Hepatocyte (in vitro differentiated cells): ENCODE results near the gene RANGRF. TPM values are rescaled to one million over a fixed set of nuclear protein-coding genes. Genes with fewer than 3 reads are reported as not detected.

Source experiments
- DNase-seq: peaks from one replicate; pipeline ENCODE4 v3.0.0-alpha.2; 2016; ENCODE audit warnings: low spot score
- H2AFZ ChIP-seq: fragments of 200-600 bp; sonication (generic); 2 replicates; pipeline ENCODE4 v1.6.0; 2016; ENCODE audit warnings: antibody characterized with exemption, mild to moderate bottlenecking
- H3K27ac ChIP-seq: fragments of 200-600 bp; sonication (generic); 2 replicates; pipeline ENCODE4 v1.5.1; 2016; ENCODE audit warnings: mild to moderate bottlenecking
- H3K27me3 ChIP-seq: fragments of 200-600 bp; sonication (generic); 2 replicates; pipeline ENCODE4 v1.6.1; 2016
- H3K36me3 ChIP-seq: fragments of 200-600 bp; sonication (generic); replicated peaks from 2 replicates; pipeline ENCODE4 v1.5.1; 2016; ENCODE audit warnings: low read depth; ENCODE audit not compliant: insufficient read depth
- H3K4me1 ChIP-seq: fragments of 200-600 bp; sonication (generic); 2 replicates; pipeline ENCODE4 v1.5.1; 2016; ENCODE audit warnings: mild to moderate bottlenecking, moderate library complexity; ENCODE audit not compliant: insufficient read depth
- H3K4me2 ChIP-seq: fragments of 200-600 bp; sonication (generic); 2 replicates; pipeline ENCODE4 v1.6.0; 2016
- H3K4me3 ChIP-seq: fragments of 200-600 bp; sonication (generic); 2 replicates; pipeline ENCODE4 v1.5.1; 2016; ENCODE audit warnings: mild to moderate bottlenecking
- H3K79me2 ChIP-seq: fragments of 200-600 bp; sonication (generic); 2 replicates; pipeline ENCODE4 v1.6.0; 2017; ENCODE audit warnings: mild to moderate bottlenecking
- H3K9me2 ChIP-seq: fragments of 200-600 bp; sonication (generic); replicated peaks from 2 replicates; pipeline ENCODE4 v1.6.0; 2017; ENCODE audit warnings: mild to moderate bottlenecking; ENCODE audit not compliant: insufficient read depth
- H3K9me3 ChIP-seq: fragments of 200-600 bp; sonication (generic); 2 replicates; pipeline ENCODE4 v1.5.1; 2016; ENCODE audit warnings: low read depth, mild to moderate bottlenecking
- H4K20me1 ChIP-seq: fragments of 200-600 bp; sonication (generic); 2 replicates; pipeline ENCODE4 v1.6.0; 2016; ENCODE audit warnings: mild to moderate bottlenecking; ENCODE audit not compliant: insufficient read depth, poor library complexity, severe bottlenecking
- CTCF ChIP-seq: fragments of 200-600 bp; sonication (generic); IDR thresholded peaks from 2 replicates; pipeline ENCODE4 v1.5.1; 2016; ENCODE audit warnings: antibody characterized with exemption, mild to moderate bottlenecking; ENCODE audit not compliant: poor library complexity
- EZH2 ChIP-seq: fragments of 200-600 bp; sonication (generic); IDR thresholded peaks from 2 replicates; pipeline ENCODE4 v1.6.1; 2016; ENCODE audit warnings: antibody characterized with exemption, mild to moderate bottlenecking, borderline replicate concordance
- EZH2phosphoT487 ChIP-seq: fragments of 200-600 bp; sonication (generic); IDR thresholded peaks from one replicate; pipeline ENCODE4 v1.6.1; 2018; ENCODE audit warnings: antibody characterized with exemption, mild to moderate bottlenecking, low read depth, moderate library complexity; ENCODE audit not compliant: unreplicated experiment, severe bottlenecking
- WGBS: methylation state at CpG from one replicate; pipeline ENCODE4 v1.1.6; 2016; ENCODE audit warnings: low lambda C conversion rate; ENCODE audit errors: missing lambda C conversion rate; 5-methylcytosine and 5-hydroxymethylcytosine counted together
- polyA plus RNA-seq: library from polyadenylated mRNA; unstranded; fragments of >200 nt; fragmentation: Nextera tagmentation; extraction: Ambion mirVana; gene quantifications from 2 replicates; pipeline ENCODE4 v1.2.1, GENCODE V29; 2016
- total RNA-seq: library from RNA; depleted of rRNA; stranded (reverse); fragments of >200 nt; gene quantifications from 2 replicates; pipeline ENCODE4 v1.2.3, GENCODE V29; 2014

Gene RANGRF
- total and polyA plus RNA-seq, 2 experiments from 2014 or later, result 7.9 to 41.9 TPM

GRCh38 chr17:8300627-8301242 lies 12.3 kb downstream of the RANGRF start:
- Histone ChIP-seq H4K20me1 (no peaks in the 10 kb centered on the region), H3K9me2 (no peaks in the 10 kb centered on the region), H3K27ac (no peak overlapping the region), H3K4me2 (no peak overlapping the region), H3K79me2 (no peaks in the 10 kb centered on the region), H3K4me1 (no peaks in the 10 kb centered on the region), H3K4me3 (no peak overlapping the region), H3K36me3 (no peaks in the 10 kb centered on the region), H3K9me3 (no peaks in the 10 kb centered on the region), H2AFZ (no peak overlapping the region), H3K27me3 (no peaks in the 10 kb centered on the region)
- TF ChIP-seq CTCF (peak; percentile 84), EZH2phosphoT487 (no peak)
- WGBS, result 11% methylated on average over 8 of the region's 8 CpGs
- DNase-seq, result peak; percentile 82

- DNase-seq, result no peak
- Histone ChIP-seq H2AFZ (no peak overlapping the region), H3K4me2 (no peak overlapping the region), H3K9me3 (no peaks in the 10 kb centered on the region), H4K20me1 (no peaks in the 10 kb centered on the region), H3K36me3 (no peaks in the 10 kb centered on the region), H3K79me2 (no peaks in the 10 kb centered on the region), H3K4me3 (no peak overlapping the region), H3K27ac (no peak overlapping the region), H3K4me1 (peaks cover 11% of the 10 kb centered on the region), H3K9me2 (no peaks in the 10 kb centered on the region), H3K27me3 (peaks cover 29% of the 10 kb centered on the region)
- WGBS, result 75% methylated on average over 8 of the region's 10 CpGs
- TF ChIP-seq EZH2phosphoT487 (no peak), EZH2 (no peak), CTCF (no peak)
These were observed 22.2 kb downstream of the RANGRF start for GRCh38 chr17:8310601-8311123.

DNA sequence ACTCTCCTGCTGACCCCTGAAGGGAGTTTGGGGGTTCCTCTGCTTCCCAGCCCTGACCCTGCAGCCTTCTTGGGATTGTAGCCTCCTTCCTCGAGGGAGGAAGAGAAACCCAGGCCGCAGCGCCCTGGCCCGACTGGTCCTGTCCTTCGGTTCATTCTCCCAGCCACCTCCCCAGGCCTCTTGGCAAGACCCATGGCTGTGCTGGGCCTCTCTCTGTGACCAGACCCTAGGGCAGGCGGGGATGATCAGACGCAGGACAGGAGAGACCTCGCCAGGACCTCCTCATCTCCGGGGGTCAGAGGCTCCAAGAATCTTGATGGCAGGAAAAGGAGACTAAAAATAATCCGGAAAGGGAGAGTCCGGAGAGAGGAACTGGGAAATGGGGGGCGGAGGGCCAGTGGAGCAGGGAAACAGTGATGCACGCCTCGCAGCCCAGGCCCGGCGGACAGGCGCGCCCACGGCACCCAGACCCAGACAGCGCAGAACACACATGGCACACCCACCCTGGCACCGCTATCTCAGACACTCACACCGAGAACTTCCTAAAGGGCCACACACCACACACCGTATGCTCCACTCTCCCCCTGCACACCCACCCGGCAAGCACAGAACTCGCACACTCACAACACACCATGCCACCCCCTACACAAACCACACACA lies 22.8 kb downstream of the RANGRF start:
- peaks cover 35% of the 10 kb centered on the region for H3K27me3 ChIP-seq
- no peak overlapping the region for H3K27ac ChIP-seq
- no peak for TF ChIP-seq EZH2phosphoT487
- no peak for TF ChIP-seq CTCF
- TF ChIP-seq EZH2, result no peak
- no peaks in the 10 kb centered on the region for H3K9me2 ChIP-seq
- H3K36me3 ChIP-seq, result no peaks in the 10 kb centered on the region
- H4K20me1 ChIP-seq, result no peaks in the 10 kb centered on the region
- H3K4me3 ChIP-seq, result no peak overlapping the region
- H3K9me3 ChIP-seq, result no peaks in the 10 kb centered on the region
- no peaks in the 10 kb centered on the region for H3K79me2 ChIP-seq
- no peak overlapping the region for H2AFZ ChIP-seq
- H3K4me2 ChIP-seq, result no peak overlapping the region
- WGBS, result 93% methylated on average over 25 of the region's 25 CpGs
- no peak for DNase-seq
- H3K4me1 ChIP-seq, result peaks cover 12% of the 10 kb centered on the region
